ENCODE results near the gene KLHL29.

KLHL29 gene

GRCh38 chr2:23618265-23618664, 233.3 kb downstream of the KLHL29 start:
- in situ Hi-C loops (cut with HindIII; ENCODE audit: low pct_ligation_motif_present, low pct_unique_long_range_greater_than_20kb, low sequenced_read_pairs), result no loop called here
- DNase-seq, result no peak

- no peak for DNase-seq
- in situ Hi-C loops (cut with HindIII; ENCODE audit: low pct_ligation_motif_present, low pct_unique_long_range_greater_than_20kb, low sequenced_read_pairs), result no loop called here
Measured at GRCh38 chr2:23618794-23619530, 234.0 kb downstream of the KLHL29 start.

DNA sequence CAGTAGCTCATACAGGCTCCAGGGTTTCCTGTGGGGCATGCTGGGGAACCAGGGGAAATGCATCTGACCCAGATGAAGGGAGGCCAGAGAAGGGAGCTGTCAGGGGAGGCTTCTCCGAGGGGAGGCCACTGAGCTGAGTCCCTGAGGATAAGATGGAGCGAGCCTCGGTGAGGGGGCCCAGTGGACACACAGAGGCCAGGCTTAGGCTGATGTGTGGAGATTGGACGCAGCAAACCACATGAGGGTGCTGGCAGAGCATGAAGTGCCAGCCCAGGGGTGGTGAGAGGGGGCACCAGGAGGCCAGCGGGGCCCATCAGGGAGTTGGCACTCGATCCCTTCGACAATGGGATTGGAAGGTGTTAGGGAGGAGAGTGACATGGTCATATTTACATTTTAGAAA, 235.0 kb downstream of the KLHL29 start:
- in situ Hi-C loops (cut with HindIII; ENCODE audit: low pct_ligation_motif_present, low pct_unique_long_range_greater_than_20kb, low sequenced_read_pairs), result no loop called here
- no peak for DNase-seq

GRCh38 chr2:23620841-23621341, 235.9 kb downstream of the KLHL29 start:
- no peak for DNase-seq
- in situ Hi-C loops (cut with HindIII; ENCODE audit: low pct_ligation_motif_present, low pct_unique_long_range_greater_than_20kb, low sequenced_read_pairs), result no loop called here

GRCh38 chr2:23621616-23622015, 236.6 kb downstream of the KLHL29 start:
- no peak for DNase-seq
- in situ Hi-C loops (cut with HindIII; ENCODE audit: low pct_ligation_motif_present, low pct_unique_long_range_greater_than_20kb, low sequenced_read_pairs), result no loop called here

DNA sequence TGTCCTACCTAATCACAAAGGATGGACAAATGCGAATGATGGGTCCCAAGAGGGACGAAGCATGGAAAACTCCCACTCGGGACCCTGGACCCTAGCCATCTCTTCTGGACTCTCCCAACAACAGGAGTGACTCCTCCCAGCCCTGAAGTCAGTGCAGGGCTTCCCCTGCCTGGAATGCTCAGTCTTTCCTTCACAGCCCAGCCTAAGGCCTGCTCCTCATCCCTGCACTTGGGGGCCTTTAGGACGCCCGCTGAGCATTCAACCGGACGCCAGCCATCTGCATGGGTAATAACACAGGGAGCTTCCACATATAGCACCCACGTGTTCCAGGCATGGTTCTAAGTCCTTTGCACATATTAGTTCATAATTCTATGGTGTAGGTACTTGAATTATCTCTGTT, 237.5 kb downstream of the KLHL29 start:
- no peak for DNase-seq
- in situ Hi-C loops (cut with HindIII; ENCODE audit: low pct_ligation_motif_present, low pct_unique_long_range_greater_than_20kb, low sequenced_read_pairs), result no loop called here

DNA sequence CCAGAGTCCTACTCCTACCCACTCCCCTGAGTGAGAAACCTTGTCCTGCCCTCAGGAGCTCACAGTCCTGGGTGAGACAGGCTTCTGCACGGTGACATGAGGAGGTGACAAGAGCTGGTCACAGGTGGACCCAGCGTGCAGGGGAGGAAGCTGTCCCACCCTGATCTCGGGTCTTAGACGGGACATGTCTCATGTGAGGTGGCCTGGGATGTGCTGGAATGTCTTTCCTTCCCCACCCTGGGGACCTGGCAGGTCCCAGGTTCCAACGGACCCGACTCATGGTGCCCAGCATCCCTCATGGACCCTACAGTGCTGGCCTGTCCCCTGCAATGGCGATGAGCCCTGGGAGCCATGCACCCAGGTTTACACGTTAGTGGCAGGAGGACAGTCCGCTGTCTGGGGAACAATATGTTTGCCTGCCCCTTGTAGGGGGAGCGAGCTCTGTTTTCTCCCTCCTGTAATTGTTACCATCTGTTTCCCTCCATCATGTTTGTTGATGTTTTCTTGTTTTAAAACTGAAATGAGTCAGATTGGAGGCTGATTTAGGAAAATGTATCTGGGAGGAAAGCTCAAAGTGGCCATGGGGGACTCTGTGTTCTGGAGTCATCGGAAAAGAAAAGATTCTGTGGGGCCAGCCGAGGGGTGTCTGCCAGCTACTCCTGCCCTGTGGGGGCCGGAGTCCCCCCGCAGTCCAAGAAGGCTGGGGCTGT, 238.1 kb downstream of the KLHL29 start:
- DNase-seq, result no peak
- in situ Hi-C loops (cut with HindIII; ENCODE audit: low pct_ligation_motif_present, low pct_unique_long_range_greater_than_20kb, low sequenced_read_pairs), result no loop called here

GRCh38 chr2:23624378-23624777, 239.4 kb downstream of the KLHL29 start:
- in situ Hi-C loops (cut with HindIII; ENCODE audit: low pct_ligation_motif_present, low pct_unique_long_range_greater_than_20kb, low sequenced_read_pairs), result no loop called here
- no peak for DNase-seq

GRCh38 chr2:23624915-23625314, 239.9 kb downstream of the KLHL29 start:
- in situ Hi-C loops (cut with HindIII; ENCODE audit: low pct_ligation_motif_present, low pct_unique_long_range_greater_than_20kb, low sequenced_read_pairs), result no loop called here
- no peak for DNase-seq

GRCh38 chr2:23625726-23626125, 240.7 kb downstream of the KLHL29 start:
- in situ Hi-C loops (cut with HindIII; ENCODE audit: low pct_ligation_motif_present, low pct_unique_long_range_greater_than_20kb, low sequenced_read_pairs), result no loop called here
- no peak for DNase-seq

DNA sequence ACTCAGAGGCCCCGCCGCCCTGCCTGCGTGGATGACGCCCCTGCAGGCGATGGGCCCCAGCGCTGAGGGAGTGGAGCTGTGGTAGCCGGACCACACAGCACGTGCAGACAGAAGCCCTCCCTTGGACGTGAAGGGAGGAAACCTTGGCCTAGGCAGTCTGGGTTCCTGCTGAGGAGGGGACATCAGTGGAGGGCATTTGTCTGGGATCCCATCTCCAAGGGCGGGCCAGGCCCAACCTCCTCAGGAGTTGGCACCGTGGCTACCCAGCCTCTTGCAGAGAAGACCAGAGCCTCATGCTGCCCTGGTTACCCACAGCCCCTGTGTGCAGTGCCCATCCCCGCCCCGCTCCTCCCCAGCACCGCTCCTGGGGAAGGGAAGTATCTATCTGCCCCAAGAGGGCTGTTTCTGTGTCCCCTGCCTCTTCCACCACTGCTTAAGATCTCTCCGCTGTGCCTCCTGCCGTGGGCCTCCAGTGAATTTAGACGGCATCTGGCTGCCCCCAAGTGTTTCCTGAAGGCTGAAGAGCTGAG, 241.8 kb downstream of the KLHL29 start:
- DNase-seq, result no peak
- in situ Hi-C loops (cut with HindIII; ENCODE audit: low pct_ligation_motif_present, low pct_unique_long_range_greater_than_20kb, low sequenced_read_pairs), result no loop called here

DNA sequence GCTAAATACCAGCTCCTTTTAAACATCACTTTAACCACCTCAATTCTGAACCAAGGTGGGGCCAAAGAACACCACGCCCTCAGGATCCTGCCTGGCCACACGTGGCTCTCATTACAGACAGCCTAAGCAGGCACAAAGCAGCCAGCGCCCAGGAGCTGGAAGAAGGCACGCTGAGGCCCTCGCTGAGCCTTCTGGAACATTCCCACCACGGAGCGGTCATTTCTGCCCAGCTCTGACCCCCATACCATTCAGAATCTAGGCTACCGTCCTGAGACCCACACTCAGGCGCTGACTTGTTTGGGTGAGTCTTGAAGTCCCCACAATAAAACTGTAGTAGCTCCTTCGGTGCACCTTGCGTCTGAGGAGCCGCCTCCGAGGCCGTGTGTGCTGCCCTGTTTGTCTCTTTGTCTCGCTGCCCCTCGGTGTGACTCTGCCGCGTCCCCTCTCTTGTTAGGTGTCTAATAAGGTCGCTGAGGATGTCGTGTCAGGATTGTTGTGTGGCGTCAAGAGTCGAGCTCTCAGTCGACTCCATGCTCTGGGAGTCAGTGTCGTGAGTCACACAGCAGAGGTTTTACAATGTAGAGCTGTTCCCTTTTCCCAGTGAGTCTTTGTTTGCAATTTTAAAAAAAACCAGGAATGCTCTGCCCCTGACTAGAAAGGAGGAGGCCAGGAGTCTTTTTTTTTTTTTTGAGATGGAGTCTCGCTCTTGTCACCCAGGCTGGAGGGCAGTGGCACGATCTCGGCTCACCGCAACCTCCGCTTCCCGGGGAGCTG, 242.4 kb downstream of the KLHL29 start:
- no peak for DNase-seq
- in situ Hi-C loops (cut with HindIII; ENCODE audit: low pct_ligation_motif_present, low pct_unique_long_range_greater_than_20kb, low sequenced_read_pairs), result no loop called here

- in situ Hi-C loops (cut with HindIII; ENCODE audit: low pct_ligation_motif_present, low pct_unique_long_range_greater_than_20kb, low sequenced_read_pairs), result no loop called here
- no peak for DNase-seq
Measured at GRCh38 chr2:23628926-23629771, 244.2 kb downstream of the KLHL29 start.

GRCh38 chr2:23629772-23630480, 244.9 kb downstream of the KLHL29 start:
- DNase-seq, result no peak
- in situ Hi-C loops (cut with HindIII; ENCODE audit: low pct_ligation_motif_present, low pct_unique_long_range_greater_than_20kb, low sequenced_read_pairs), result no loop called here

DNA sequence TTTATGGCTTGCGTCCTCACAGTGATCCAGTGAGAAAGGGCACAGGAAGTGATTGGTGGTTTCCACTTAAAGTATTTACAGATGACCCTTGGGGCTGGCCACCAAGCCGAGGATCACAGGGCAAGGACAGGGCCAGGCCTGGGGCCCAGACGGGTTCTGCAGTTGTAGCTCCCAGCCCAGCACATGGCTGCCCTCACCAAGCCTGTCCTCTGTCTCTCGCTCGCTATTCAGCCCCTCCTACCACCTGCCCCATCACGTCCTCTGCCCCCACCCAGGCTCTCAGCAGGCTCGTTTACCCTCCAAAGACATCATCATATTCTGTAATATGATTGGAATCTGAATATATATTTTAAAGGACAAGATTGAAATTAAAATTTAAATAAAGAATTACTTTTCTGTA, 246.0 kb downstream of the KLHL29 start:
- in situ Hi-C loops (cut with HindIII; ENCODE audit: low pct_ligation_motif_present, low pct_unique_long_range_greater_than_20kb, low sequenced_read_pairs), result no loop called here
- no peak for DNase-seq

DNA sequence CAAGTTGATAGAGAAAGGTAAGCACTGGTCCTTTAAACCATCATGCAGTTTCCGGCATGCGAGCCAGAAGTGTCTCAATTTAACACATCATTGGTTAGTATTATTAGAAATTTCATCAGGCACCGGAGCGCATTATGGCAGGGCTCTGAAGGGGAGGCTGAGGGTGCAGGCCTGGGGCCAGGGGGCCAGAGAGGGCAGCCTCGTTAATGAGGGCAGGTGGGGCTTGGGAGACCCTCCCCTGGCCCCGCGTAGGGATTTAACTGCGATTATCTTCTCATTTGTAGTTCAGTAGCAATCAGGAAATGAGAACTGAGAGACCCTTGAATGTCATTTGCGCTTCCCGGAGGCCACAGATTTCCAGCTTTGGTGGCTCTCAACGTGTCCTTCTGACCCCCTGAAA, 246.4 kb downstream of the KLHL29 start:
- no peak for DNase-seq
- in situ Hi-C loops (cut with HindIII; ENCODE audit: low pct_ligation_motif_present, low pct_unique_long_range_greater_than_20kb, low sequenced_read_pairs), result no loop called here

DNA sequence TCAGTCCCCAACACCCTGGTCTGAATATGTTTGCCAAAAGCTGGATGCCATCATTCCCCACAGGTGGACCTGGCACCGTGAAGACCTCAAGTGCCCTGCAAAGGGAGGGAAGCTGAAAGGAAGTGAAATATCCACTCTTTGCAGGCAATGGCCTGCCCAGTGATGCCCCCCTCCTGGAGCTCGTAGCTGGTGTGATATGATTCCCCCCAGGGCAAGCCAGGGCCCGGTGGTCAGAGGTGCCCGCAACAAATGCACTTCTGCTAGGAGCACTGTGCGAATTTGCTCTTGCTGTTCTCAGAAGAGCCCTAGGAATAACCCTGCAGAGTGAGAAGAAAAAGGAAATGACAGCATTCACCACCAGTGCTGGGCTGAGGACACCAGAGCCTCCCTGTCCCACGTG, 247.4 kb downstream of the KLHL29 start:
- DNase-seq, result no peak
- in situ Hi-C loops (cut with HindIII; ENCODE audit: low pct_ligation_motif_present, low pct_unique_long_range_greater_than_20kb, low sequenced_read_pairs), result no loop called here
